ENCODE data around the gene EIF2A. TPM values are rescaled to one million over a fixed set of nuclear protein-coding genes. Genes with fewer than 3 reads are reported as not detected.
A peak's percentile ranks its signal among the peaks of the same experiment; 100 is the strongest.

The EIF2A gene
- total RNA-seq, 1 experiment from 2014 or later = 117 TPM

- intact Hi-C loops (cut with micrococcal nuclease) = no loop called here
- BruUV-seq (replicated peaks) = no TSS peak
- ChIA-PET POLR2A (interaction anchor here (0.5 to 2.7 kb wide), 4 partner anchors 8 to 16 kb away, joined by 5 to 14 read pairs (median 5); partner anchors contain the start of genes EIF2A and SERP1), CTCF (interaction anchor here (1.3 kb wide), 1 partner anchor 21 kb away, joined by 3 read pairs; no protein-coding TSS in a partner anchor)
- no peak overlapping the region for H3K4me3 Mint-ChIP-seq (ENCODE audit: unreplicated experiment)
- peak overlapping the region; percentile 20 for H3K27ac Mint-ChIP-seq (ENCODE audit: low read depth, unreplicated experiment)
- H3K27me3 Mint-ChIP-seq (ENCODE audit: insufficient read depth, unreplicated experiment) = no peaks in the 10 kb centered on the region
- H3K9me3 Mint-ChIP-seq (ENCODE audit: unreplicated experiment) = no peaks in the 10 kb centered on the region
- no peak for TF ChIP-seq CTCF (IDR thresholded peaks at IDR 0.05; ENCODE audit: unreplicated experiment)
- DNase-seq (ENCODE audit: unreplicated experiment) = no peak
- peaks cover 81% of the 10 kb centered on the region for H3K36me3 Mint-ChIP-seq (ENCODE audit: insufficient read depth, unreplicated experiment)
- H3K4me1 Mint-ChIP-seq (ENCODE audit: insufficient read depth, unreplicated experiment) = peaks cover 12% of the 10 kb centered on the region
Measured at GRCh38 chr3:150556792-150557191, 10.2 kb downstream of the EIF2A start.

- ChIA-PET CTCF (no interaction called here), POLR2A (interaction anchor here (0.7 to 2.7 kb wide), 5 partner anchors 9 to 857 kb away, joined by 3 to 14 read pairs (median 4); partner anchors contain the start of genes EIF2A and SERP1)
Measured at GRCh38 chr3:150557725-150558124, 11.1 kb downstream of the EIF2A start.

GRCh38 chr3:150564243-150564642 lies 17.7 kb downstream of the EIF2A start:
- no peak overlapping the region for H3K27ac Mint-ChIP-seq (ENCODE audit: low read depth, unreplicated experiment)
- peaks cover 74% of the 10 kb centered on the region for H3K36me3 Mint-ChIP-seq (ENCODE audit: insufficient read depth, unreplicated experiment)
- peaks cover 5% of the 10 kb centered on the region for H3K4me1 Mint-ChIP-seq (ENCODE audit: insufficient read depth, unreplicated experiment)
- intact Hi-C loops (cut with micrococcal nuclease) = no loop called here
- CTCF ChIA-PET = no interaction called here
- no peaks in the 10 kb centered on the region for H3K27me3 Mint-ChIP-seq (ENCODE audit: insufficient read depth, unreplicated experiment)
- TF ChIP-seq CTCF (IDR thresholded peaks at IDR 0.05; ENCODE audit: unreplicated experiment) = no peak
- H3K9me3 Mint-ChIP-seq (ENCODE audit: unreplicated experiment) = no peaks in the 10 kb centered on the region
- BruUV-seq (replicated peaks) = no TSS peak
- DNase-seq (ENCODE audit: unreplicated experiment) = no peak
- POLR2A ChIA-PET = interaction anchor here (0.6 to 4.8 kb wide), 2 partner anchors 16 to 32 kb away, joined by 3 to 31 read pairs; partner anchors contain the start of genes EIF2A and SERP1
- no peak overlapping the region for H3K4me3 Mint-ChIP-seq (ENCODE audit: unreplicated experiment)

More at GRCh38 chr3:150557725-150558124, 11.1 kb downstream of the EIF2A start:
- Mint-ChIP-seq H3K27me3 (ENCODE audit: insufficient read depth, unreplicated experiment) (no peaks in the 10 kb centered on the region), H3K36me3 (ENCODE audit: insufficient read depth, unreplicated experiment) (peaks cover 83% of the 10 kb centered on the region), H3K4me1 (ENCODE audit: insufficient read depth, unreplicated experiment) (peaks cover 12% of the 10 kb centered on the region), H3K9me3 (ENCODE audit: unreplicated experiment) (no peaks in the 10 kb centered on the region), H3K4me3 (ENCODE audit: unreplicated experiment) (no peak overlapping the region), H3K27ac (ENCODE audit: low read depth, unreplicated experiment) (no peak overlapping the region)
- DNase-seq (ENCODE audit: unreplicated experiment) = no peak
- TF ChIP-seq CTCF (IDR thresholded peaks at IDR 0.05; ENCODE audit: unreplicated experiment) = no peak
- intact Hi-C loops (cut with micrococcal nuclease) = no loop called here
- no TSS peak for BruUV-seq (replicated peaks)

- CTCF ChIA-PET = interaction anchor here (1.5 kb wide), 1 partner anchor 10 kb away, joined by 7 read pairs; no protein-coding TSS in a partner anchor
- H3K9me3 Mint-ChIP-seq (ENCODE audit: unreplicated experiment) = no peaks in the 10 kb centered on the region
- H3K36me3 Mint-ChIP-seq (ENCODE audit: insufficient read depth, unreplicated experiment) = peaks cover 78% of the 10 kb centered on the region
- no TSS peak for BruUV-seq (replicated peaks)
- no peak for TF ChIP-seq CTCF (IDR thresholded peaks at IDR 0.05; ENCODE audit: unreplicated experiment)
- intact Hi-C loops (cut with micrococcal nuclease) = no loop called here
- H3K27me3 Mint-ChIP-seq (ENCODE audit: insufficient read depth, unreplicated experiment) = no peaks in the 10 kb centered on the region
- H3K27ac Mint-ChIP-seq (ENCODE audit: low read depth, unreplicated experiment) = peak overlapping the region; percentile 7
- H3K4me3 Mint-ChIP-seq (ENCODE audit: unreplicated experiment) = no peak overlapping the region
- DNase-seq (ENCODE audit: unreplicated experiment) = no peak
- H3K4me1 Mint-ChIP-seq (ENCODE audit: insufficient read depth, unreplicated experiment) = no peaks in the 10 kb centered on the region
- POLR2A ChIA-PET = interaction anchor here (4.8 kb wide), 1 partner anchor 19 kb away, joined by 31 read pairs; the partner anchor contains the start of genes EIF2A and SERP1
Measured at GRCh38 chr3:150567328-150567727, 20.7 kb downstream of the EIF2A start.
